GM18907 (cell line): ENCODE measurements around the gene CHRNA9.
A peak's percentile ranks its signal among the peaks of the same experiment; 100 is the strongest.

Source experiments
- ATAC-seq: cut with Tn5 transposase; IDR thresholded peaks from one replicate; pipeline ENCODE4 v1.9.1; 2021; ENCODE audit warnings: mild to moderate bottlenecking, moderate library complexity; ENCODE audit not compliant: unreplicated experiment

CHRNA9 gene

GRCh38 chr4:40307627-40308497 is 27.3 kb upstream of the CHRNA9 start:
- peak; percentile 38 for ATAC-seq

- ATAC-seq: no peak
Observed at GRCh38 chr4:40308528-40309122, 26.5 kb upstream of the CHRNA9 start.

GRCh38 chr4:40309250-40309774 is 25.8 kb upstream of the CHRNA9 start:
- ATAC-seq: peak; percentile 35

GRCh38 chr4:40310225-40310624 is 24.9 kb upstream of the CHRNA9 start:
- ATAC-seq: no peak

- ATAC-seq: no peak
Observed at GRCh38 chr4:40311811-40312346, 23.3 kb upstream of the CHRNA9 start.

DNA sequence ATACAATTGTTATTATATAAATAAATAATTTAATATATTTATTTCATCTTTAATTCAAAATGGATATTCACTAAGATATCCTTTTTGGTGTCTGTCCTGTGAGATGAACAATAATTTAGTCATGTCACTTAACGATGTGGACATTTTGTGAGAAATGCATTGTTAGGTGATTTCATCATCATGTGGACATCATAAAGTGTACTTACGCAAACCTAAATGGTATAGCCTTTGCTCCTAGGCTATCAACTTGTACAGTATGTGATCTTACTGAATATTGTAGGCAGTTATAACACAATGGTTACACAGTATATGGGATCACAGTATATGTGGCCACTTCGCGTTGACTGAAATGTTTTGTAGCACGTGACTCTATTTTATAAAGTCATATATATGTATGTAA is 20.2 kb upstream of the CHRNA9 start:
- no peak for ATAC-seq

GRCh38 chr4:40316333-40316781 is 18.8 kb upstream of the CHRNA9 start:
- ATAC-seq: peak; percentile 34

DNA sequence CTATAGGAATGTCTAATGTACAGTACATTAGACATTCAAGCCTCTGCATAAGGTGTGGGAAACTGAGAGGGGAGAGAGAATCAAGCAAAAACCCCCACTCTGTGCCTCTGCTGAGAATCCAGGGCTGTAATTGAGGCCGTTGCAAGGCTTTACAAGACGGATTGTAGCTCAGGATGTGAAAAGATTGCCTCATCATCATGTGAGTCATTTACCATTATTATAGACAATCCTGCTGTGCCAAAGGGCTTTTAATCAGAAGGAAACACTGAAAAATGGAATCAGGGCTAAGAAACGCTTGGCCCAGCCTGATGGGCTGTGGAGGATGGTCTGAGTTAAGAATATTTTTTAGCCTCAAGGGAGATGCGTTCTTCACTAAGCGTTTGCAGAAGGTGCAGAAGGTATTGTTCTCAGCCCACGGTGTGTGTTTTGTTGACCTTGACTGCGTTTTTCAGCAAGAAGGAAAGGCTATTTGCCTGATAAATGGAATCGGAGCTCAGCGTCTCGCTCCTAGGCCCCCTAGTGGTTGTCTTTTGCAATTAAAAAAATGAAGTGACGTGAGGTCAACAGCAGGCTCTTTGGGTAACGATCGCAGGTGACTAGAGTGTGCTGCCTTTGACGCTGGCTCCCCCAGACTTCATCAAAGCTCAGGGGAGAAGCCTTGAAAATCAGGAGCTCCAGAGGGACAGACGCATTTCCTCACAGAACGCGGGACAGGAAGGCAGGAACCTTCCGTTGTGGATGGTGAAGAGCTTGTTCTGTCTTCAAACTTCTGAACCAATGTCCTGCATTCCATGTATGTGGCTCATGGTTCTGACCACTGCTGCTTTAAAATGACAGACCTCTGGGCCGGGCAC is 18.1 kb upstream of the CHRNA9 start:
- peak; percentile 64 for ATAC-seq

GRCh38 chr4:40317916-40318658 is 17.0 kb upstream of the CHRNA9 start:
- ATAC-seq: no peak

- ATAC-seq: no peak
Observed at GRCh38 chr4:40321574-40322275, 13.4 kb upstream of the CHRNA9 start.

GRCh38 chr4:40322811-40323210 is 12.3 kb upstream of the CHRNA9 start:
- ATAC-seq: no peak

- no peak for ATAC-seq
Observed at GRCh38 chr4:40323866-40324265, 11.3 kb upstream of the CHRNA9 start.

DNA sequence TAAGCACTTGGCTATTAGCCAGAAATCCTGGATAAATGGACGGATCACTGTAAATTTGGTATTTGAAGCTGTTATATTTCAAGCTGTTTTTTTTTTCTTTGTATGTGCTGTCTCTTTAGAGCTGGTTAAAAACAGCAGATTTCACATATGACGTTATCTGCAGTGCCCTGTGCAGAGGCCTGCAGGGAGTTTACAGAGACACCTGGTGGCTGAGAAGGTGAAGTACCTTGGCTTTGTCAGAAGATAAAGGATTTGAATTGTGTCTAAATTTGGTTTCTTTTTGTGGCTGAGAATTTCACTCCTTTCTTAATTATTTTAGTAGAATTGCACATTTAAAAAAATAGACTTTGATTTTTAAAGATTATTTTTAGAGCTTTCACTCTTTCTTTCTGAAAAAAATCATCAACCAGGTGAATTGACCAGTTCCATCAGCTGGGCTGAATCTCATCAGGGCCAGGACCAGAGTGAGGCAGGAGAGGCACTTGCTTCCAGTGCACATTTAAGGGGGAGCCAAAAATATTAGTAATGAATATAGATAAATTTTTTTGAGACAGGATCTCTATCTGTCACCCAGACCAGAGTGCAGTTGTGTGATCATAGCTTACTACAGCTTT is 9.6 kb upstream of the CHRNA9 start:
- ATAC-seq: peak; percentile 94

GRCh38 chr4:40327340-40327739 is 7.8 kb upstream of the CHRNA9 start:
- ATAC-seq: no peak

GRCh38 chr4:40328383-40328782 is 6.8 kb upstream of the CHRNA9 start:
- ATAC-seq: no peak

DNA sequence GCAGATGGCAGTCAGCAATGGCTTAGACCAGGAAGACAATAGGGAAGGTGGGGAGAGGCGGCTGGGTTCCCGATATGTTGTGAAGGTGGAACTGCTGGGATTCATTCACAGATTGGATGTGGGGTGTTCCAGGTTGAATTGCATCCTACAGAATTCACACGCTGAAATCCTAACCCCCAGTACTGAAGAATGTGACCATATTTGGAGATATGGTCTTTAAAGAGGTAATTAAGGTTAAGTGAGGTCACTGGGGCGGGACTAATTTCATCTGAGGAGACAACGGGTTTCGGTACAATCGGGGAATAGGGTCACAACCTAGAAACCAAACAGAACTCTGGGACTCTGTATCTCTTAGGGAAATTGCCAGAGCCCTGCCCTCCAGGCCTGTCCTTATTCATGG is 5.3 kb upstream of the CHRNA9 start:
- no peak for ATAC-seq

GRCh38 chr4:40330536-40330935 is 4.6 kb upstream of the CHRNA9 start:
- no peak for ATAC-seq

GRCh38 chr4:40331101-40331745 is 3.9 kb upstream of the CHRNA9 start:
- no peak for ATAC-seq

DNA sequence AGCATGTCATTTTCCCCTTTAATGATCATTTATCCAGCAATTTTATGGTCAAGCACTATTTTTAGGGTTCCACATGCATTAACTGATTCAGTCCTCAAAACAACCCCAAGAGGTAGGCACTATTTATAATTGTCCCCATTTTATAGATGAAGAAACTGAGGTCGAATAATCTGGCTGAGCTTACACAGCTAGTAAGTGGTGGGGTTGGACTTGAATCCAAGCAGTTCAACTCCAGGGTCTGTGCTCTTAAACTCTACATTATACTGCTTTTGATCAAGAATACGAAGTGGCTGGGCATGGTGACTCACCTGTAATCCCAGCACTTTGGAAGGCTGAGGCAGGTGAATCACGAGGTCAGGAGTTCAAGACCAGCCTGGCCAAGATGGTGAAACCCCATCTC is 3.2 kb upstream of the CHRNA9 start:
- ATAC-seq: no peak
